Measurements from ENCODE around the gene B3GALT2. TPM values are rescaled to one million over a fixed set of nuclear protein-coding genes. Genes with fewer than 3 reads are reported as not detected.

The B3GALT2 gene
- total and polyA plus RNA-seq, 2 of the 8 experiments (the other 6 are each of a cell fraction or from before 2014, with no cell fraction given) = not detected

- TF ChIP-seq, protein P1, sequence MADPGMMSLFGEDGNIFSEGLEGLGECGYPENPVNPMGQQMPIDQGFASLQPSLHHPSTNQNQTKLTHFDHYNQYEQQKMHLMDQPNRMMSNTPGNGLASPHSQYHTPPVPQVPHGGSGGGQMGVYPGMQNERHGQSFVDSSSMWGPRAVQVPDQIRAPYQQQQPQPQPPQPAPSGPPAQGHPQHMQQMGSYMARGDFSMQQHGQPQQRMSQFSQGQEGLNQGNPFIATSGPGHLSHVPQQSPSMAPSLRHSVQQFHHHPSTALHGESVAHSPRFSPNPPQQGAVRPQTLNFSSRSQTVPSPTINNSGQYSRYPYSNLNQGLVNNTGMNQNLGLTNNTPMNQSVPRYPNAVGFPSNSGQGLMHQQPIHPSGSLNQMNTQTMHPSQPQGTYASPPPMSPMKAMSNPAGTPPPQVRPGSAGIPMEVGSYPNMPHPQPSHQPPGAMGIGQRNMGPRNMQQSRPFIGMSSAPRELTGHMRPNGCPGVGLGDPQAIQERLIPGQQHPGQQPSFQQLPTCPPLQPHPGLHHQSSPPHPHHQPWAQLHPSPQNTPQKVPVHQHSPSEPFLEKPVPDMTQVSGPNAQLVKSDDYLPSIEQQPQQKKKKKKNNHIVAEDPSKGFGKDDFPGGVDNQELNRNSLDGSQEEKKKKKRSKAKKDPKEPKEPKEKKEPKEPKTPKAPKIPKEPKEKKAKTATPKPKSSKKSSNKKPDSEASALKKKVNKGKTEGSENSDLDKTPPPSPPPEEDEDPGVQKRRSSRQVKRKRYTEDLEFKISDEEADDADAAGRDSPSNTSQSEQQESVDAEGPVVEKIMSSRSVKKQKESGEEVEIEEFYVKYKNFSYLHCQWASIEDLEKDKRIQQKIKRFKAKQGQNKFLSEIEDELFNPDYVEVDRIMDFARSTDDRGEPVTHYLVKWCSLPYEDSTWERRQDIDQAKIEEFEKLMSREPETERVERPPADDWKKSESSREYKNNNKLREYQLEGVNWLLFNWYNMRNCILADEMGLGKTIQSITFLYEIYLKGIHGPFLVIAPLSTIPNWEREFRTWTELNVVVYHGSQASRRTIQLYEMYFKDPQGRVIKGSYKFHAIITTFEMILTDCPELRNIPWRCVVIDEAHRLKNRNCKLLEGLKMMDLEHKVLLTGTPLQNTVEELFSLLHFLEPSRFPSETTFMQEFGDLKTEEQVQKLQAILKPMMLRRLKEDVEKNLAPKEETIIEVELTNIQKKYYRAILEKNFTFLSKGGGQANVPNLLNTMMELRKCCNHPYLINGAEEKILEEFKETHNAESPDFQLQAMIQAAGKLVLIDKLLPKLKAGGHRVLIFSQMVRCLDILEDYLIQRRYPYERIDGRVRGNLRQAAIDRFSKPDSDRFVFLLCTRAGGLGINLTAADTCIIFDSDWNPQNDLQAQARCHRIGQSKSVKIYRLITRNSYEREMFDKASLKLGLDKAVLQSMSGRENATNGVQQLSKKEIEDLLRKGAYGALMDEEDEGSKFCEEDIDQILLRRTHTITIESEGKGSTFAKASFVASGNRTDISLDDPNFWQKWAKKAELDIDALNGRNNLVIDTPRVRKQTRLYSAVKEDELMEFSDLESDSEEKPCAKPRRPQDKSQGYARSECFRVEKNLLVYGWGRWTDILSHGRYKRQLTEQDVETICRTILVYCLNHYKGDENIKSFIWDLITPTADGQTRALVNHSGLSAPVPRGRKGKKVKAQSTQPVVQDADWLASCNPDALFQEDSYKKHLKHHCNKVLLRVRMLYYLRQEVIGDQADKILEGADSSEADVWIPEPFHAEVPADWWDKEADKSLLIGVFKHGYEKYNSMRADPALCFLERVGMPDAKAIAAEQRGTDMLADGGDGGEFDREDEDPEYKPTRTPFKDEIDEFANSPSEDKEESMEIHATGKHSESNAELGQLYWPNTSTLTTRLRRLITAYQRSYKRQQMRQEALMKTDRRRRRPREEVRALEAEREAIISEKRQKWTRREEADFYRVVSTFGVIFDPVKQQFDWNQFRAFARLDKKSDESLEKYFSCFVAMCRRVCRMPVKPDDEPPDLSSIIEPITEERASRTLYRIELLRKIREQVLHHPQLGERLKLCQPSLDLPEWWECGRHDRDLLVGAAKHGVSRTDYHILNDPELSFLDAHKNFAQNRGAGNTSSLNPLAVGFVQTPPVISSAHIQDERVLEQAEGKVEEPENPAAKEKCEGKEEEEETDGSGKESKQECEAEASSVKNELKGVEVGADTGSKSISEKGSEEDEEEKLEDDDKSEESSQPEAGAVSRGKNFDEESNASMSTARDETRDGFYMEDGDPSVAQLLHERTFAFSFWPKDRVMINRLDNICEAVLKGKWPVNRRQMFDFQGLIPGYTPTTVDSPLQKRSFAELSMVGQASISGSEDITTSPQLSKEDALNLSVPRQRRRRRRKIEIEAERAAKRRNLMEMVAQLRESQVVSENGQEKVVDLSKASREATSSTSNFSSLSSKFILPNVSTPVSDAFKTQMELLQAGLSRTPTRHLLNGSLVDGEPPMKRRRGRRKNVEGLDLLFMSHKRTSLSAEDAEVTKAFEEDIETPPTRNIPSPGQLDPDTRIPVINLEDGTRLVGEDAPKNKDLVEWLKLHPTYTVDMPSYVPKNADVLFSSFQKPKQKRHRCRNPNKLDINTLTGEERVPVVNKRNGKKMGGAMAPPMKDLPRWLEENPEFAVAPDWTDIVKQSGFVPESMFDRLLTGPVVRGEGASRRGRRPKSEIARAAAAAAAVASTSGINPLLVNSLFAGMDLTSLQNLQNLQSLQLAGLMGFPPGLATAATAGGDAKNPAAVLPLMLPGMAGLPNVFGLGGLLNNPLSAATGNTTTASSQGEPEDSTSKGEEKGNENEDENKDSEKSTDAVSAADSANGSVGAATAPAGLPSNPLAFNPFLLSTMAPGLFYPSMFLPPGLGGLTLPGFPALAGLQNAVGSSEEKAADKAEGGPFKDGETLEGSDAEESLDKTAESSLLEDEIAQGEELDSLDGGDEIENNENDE (IDR thresholded peaks at IDR 0.05; ENCODE audit: insufficient replicate concordance, low read length) = no peak
- TF ChIP-seq BACH1 (IDR thresholded peaks at IDR 0.05; ENCODE audit: low read length) = no peak
- no peak for TF ChIP-seq SP2 (IDR thresholded peaks at IDR 0.05; ENCODE audit: low read length)
- TF ChIP-seq, protein P2, sequence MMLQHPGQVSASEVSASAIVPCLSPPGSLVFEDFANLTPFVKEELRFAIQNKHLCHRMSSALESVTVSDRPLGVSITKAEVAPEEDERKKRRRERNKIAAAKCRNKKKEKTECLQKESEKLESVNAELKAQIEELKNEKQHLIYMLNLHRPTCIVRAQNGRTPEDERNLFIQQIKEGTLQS (IDR thresholded peaks at IDR 0.05; ENCODE audit: insufficient read depth, low read depth, low read length) = no peak
Observed at GRCh38 chr1:193179094-193179493, 7.3 kb downstream of the B3GALT2 start (continued).
